ENCODE measurements around the gene ATP11A. TPM values are rescaled to one million over a fixed set of nuclear protein-coding genes. Genes with fewer than 3 reads are reported as not detected.

The ATP11A gene
- total and polyA plus RNA-seq, 9 donors: 11.9 to 26.7 (median 21.3) TPM

GRCh38 chr13:112733112-112733511, 43.3 kb downstream of the ATP11A start:
- Histone ChIP-seq H3K9me3 (replicated peaks; ENCODE audit: control insufficient read depth, low read depth, low read length) (no peaks in the 10 kb centered on the region), H3K27me3 (ENCODE audit: control insufficient read depth, insufficient read depth, low read length) (no peaks in the 10 kb centered on the region), H3K27ac (ENCODE audit: low read length) (no peak overlapping the region), H3K4me1 (ENCODE audit: control insufficient read depth, insufficient read depth, low read length) (peaks cover 32% of the 10 kb centered on the region), H3K36me3 (ENCODE audit: control insufficient read depth, insufficient read depth, low read length) (no peaks in the 10 kb centered on the region), H3K4me3 (ENCODE audit: low read length) (no peak overlapping the region)
- DNase-seq: no peak
- WGBS (ENCODE audit: insufficient coverage): no CpG with 5 or more reads among the region's 6 CpGs

- Histone ChIP-seq H3K4me1 (ENCODE audit: control insufficient read depth, insufficient read depth, low read length) (peaks cover 30% of the 10 kb centered on the region), H3K27me3 (ENCODE audit: control insufficient read depth, insufficient read depth, low read length) (no peaks in the 10 kb centered on the region), H3K4me3 (ENCODE audit: low read length) (no peak overlapping the region), H3K27ac (ENCODE audit: low read length) (no peak overlapping the region), H3K36me3 (ENCODE audit: control insufficient read depth, insufficient read depth, low read length) (no peaks in the 10 kb centered on the region), H3K9me3 (replicated peaks; ENCODE audit: control insufficient read depth, low read depth, low read length) (no peaks in the 10 kb centered on the region)
- no peak for DNase-seq
- WGBS (ENCODE audit: insufficient coverage): 67% methylated on average over 4 of the region's 7 CpGs
These were observed 44.0 kb downstream of the ATP11A start for GRCh38 chr13:112733661-112734379.

- peaks cover 19% of the 10 kb centered on the region for H3K4me1 ChIP-seq (ENCODE audit: control insufficient read depth, insufficient read depth, low read length)
- H3K27me3 ChIP-seq (ENCODE audit: control insufficient read depth, insufficient read depth, low read length): no peaks in the 10 kb centered on the region
- DNase-seq: peak; percentile 72
- no CpG with 5 or more reads among the region's 17 CpGs for WGBS (ENCODE audit: insufficient coverage)
- no peaks in the 10 kb centered on the region for H3K9me3 ChIP-seq (replicated peaks; ENCODE audit: control insufficient read depth, low read depth, low read length)
- H3K27ac ChIP-seq (ENCODE audit: low read length): no peak overlapping the region
- H3K36me3 ChIP-seq (ENCODE audit: control insufficient read depth, insufficient read depth, low read length): no peaks in the 10 kb centered on the region
- H3K4me3 ChIP-seq (ENCODE audit: low read length): no peak overlapping the region
These were observed 45.1 kb downstream of the ATP11A start for GRCh38 chr13:112734696-112735547.

GRCh38 chr13:112735791-112736190, 46.0 kb downstream of the ATP11A start:
- H3K36me3 ChIP-seq (ENCODE audit: control insufficient read depth, insufficient read depth, low read length): no peaks in the 10 kb centered on the region
- H3K4me1 ChIP-seq (ENCODE audit: control insufficient read depth, insufficient read depth, low read length): peaks cover 17% of the 10 kb centered on the region
- no peak overlapping the region for H3K27ac ChIP-seq (ENCODE audit: low read length)
- no peak overlapping the region for H3K4me3 ChIP-seq (ENCODE audit: low read length)
- 87% methylated on average over 14 of the region's 17 CpGs for WGBS (ENCODE audit: insufficient coverage)
- DNase-seq: no peak
- H3K27me3 ChIP-seq (ENCODE audit: control insufficient read depth, insufficient read depth, low read length): no peaks in the 10 kb centered on the region
- no peaks in the 10 kb centered on the region for H3K9me3 ChIP-seq (replicated peaks; ENCODE audit: control insufficient read depth, low read depth, low read length)

GRCh38 chr13:112737294-112737693, 47.5 kb downstream of the ATP11A start:
- no peaks in the 10 kb centered on the region for H3K9me3 ChIP-seq (replicated peaks; ENCODE audit: control insufficient read depth, low read depth, low read length)
- 91% methylated on average over 8 of the region's 9 CpGs for WGBS (ENCODE audit: insufficient coverage)
- H3K27ac ChIP-seq (ENCODE audit: low read length): no peak overlapping the region
- H3K36me3 ChIP-seq (ENCODE audit: control insufficient read depth, insufficient read depth, low read length): no peaks in the 10 kb centered on the region
- no peak overlapping the region for H3K4me3 ChIP-seq (ENCODE audit: low read length)
- DNase-seq: no peak
- H3K27me3 ChIP-seq (ENCODE audit: control insufficient read depth, insufficient read depth, low read length): no peaks in the 10 kb centered on the region
- peaks cover 19% of the 10 kb centered on the region for H3K4me1 ChIP-seq (ENCODE audit: control insufficient read depth, insufficient read depth, low read length)

GRCh38 chr13:112738606-112739005, 48.8 kb downstream of the ATP11A start:
- no peaks in the 10 kb centered on the region for H3K36me3 ChIP-seq (ENCODE audit: control insufficient read depth, insufficient read depth, low read length)
- no peaks in the 10 kb centered on the region for H3K9me3 ChIP-seq (replicated peaks; ENCODE audit: control insufficient read depth, low read depth, low read length)
- no peak overlapping the region for H3K27ac ChIP-seq (ENCODE audit: low read length)
- DNase-seq: no peak
- no CpG with 5 or more reads among the region's 7 CpGs for WGBS (ENCODE audit: insufficient coverage)
- H3K27me3 ChIP-seq (ENCODE audit: control insufficient read depth, insufficient read depth, low read length): no peaks in the 10 kb centered on the region
- peaks cover 19% of the 10 kb centered on the region for H3K4me1 ChIP-seq (ENCODE audit: control insufficient read depth, insufficient read depth, low read length)
- H3K4me3 ChIP-seq (ENCODE audit: low read length): no peak overlapping the region

- no peaks in the 10 kb centered on the region for H3K36me3 ChIP-seq (ENCODE audit: control insufficient read depth, insufficient read depth, low read length)
- H3K9me3 ChIP-seq (replicated peaks; ENCODE audit: control insufficient read depth, low read depth, low read length): no peaks in the 10 kb centered on the region
- peak; percentile 81 for DNase-seq
- peaks cover 12% of the 10 kb centered on the region for H3K4me1 ChIP-seq (ENCODE audit: control insufficient read depth, insufficient read depth, low read length)
- WGBS (ENCODE audit: insufficient coverage): 65% methylated on average over 11 of the region's 19 CpGs
- peak overlapping the region; percentile 74 for H3K27ac ChIP-seq (ENCODE audit: low read length)
- no peaks in the 10 kb centered on the region for H3K27me3 ChIP-seq (ENCODE audit: control insufficient read depth, insufficient read depth, low read length)
- H3K4me3 ChIP-seq (ENCODE audit: low read length): no peak overlapping the region
These were observed 50.8 kb downstream of the ATP11A start for GRCh38 chr13:112740502-112741131.

GRCh38 chr13:112741185-112741755, 51.4 kb downstream of the ATP11A start:
- no peak for DNase-seq
- Histone ChIP-seq H3K27me3 (ENCODE audit: control insufficient read depth, insufficient read depth, low read length) (no peaks in the 10 kb centered on the region), H3K4me3 (ENCODE audit: low read length) (no peak overlapping the region), H3K4me1 (ENCODE audit: control insufficient read depth, insufficient read depth, low read length) (peaks cover 8% of the 10 kb centered on the region), H3K9me3 (replicated peaks; ENCODE audit: control insufficient read depth, low read depth, low read length) (no peaks in the 10 kb centered on the region), H3K27ac (ENCODE audit: low read length) (peak overlapping the region; percentile 74), H3K36me3 (ENCODE audit: control insufficient read depth, insufficient read depth, low read length) (no peaks in the 10 kb centered on the region)
- WGBS (ENCODE audit: insufficient coverage): 77% methylated on average over 15 of the region's 15 CpGs

GRCh38 chr13:112741835-112742570, 52.2 kb downstream of the ATP11A start:
- Histone ChIP-seq H3K9me3 (replicated peaks; ENCODE audit: control insufficient read depth, low read depth, low read length) (no peaks in the 10 kb centered on the region), H3K4me1 (ENCODE audit: control insufficient read depth, insufficient read depth, low read length) (peaks cover 8% of the 10 kb centered on the region), H3K4me3 (ENCODE audit: low read length) (no peak overlapping the region), H3K27me3 (ENCODE audit: control insufficient read depth, insufficient read depth, low read length) (no peaks in the 10 kb centered on the region), H3K36me3 (ENCODE audit: control insufficient read depth, insufficient read depth, low read length) (no peaks in the 10 kb centered on the region), H3K27ac (ENCODE audit: low read length) (no peak overlapping the region)
- DNase-seq: no peak
- 83% methylated on average over 14 of the region's 18 CpGs for WGBS (ENCODE audit: insufficient coverage)
